HepG2 (cell line): ENCODE measurements around the gene ITGB3. TPM values are rescaled to one million over a fixed set of nuclear protein-coding genes. Genes with fewer than 3 reads are reported as not detected.

Experiments
- ARNT ChIP-seq: fragments of 450-650 bp; IDR thresholded peaks from 2 replicates; pipeline ENCODE4 v1.6.1; 2017
- ELF3 ChIP-seq: IDR thresholded peaks from 2 replicates; pipeline ENCODE4 v1.6.1; 2016; ENCODE audit warnings: missing genetic modification reagents, missing compliant biosample characterization
- KLF16 ChIP-seq, 2 experiments: sonication (generic) in 1 of 2; formaldehyde crosslinking in 1 of 2; IDR thresholded peaks; 2 replicates each; pipeline versions ENCODE4 v1.6.1 to v1.8.0; 2016 to 2023; ENCODE audit warnings: missing genetic modification reagents in 2 of 2, missing compliant biosample characterization in 1 of 2
- KLF6 ChIP-seq: IDR thresholded peaks from 2 replicates; pipeline ENCODE4 v1.8.0; 2016; ENCODE audit warnings: missing biosample characterization, missing genetic modification reagents
- RAD21 ChIP-seq: fragments of 450-650 bp; formaldehyde crosslinking; IDR thresholded peaks from 2 replicates; pipeline ENCODE4 v1.5.0; 2020; ENCODE audit warnings: mild to moderate bottlenecking
- SAP130 ChIP-seq: IDR thresholded peaks from 2 replicates; pipeline ENCODE4 v1.6.1; 2016; ENCODE audit warnings: low read depth
- SMAD3 ChIP-seq: sonication (generic); formaldehyde crosslinking; IDR thresholded peaks from 2 replicates; pipeline ENCODE4 v1.4.0; 2020; ENCODE audit warnings: missing genetic modification reagents
- SMAD9 ChIP-seq: sonication (generic); formaldehyde crosslinking; IDR thresholded peaks from 2 replicates; pipeline ENCODE4 v1.5.1; 2020; ENCODE audit warnings: mild to moderate bottlenecking, missing genetic modification reagents
- SP2 ChIP-seq: sonication (generic); formaldehyde crosslinking; IDR thresholded peaks from 2 replicates; pipeline ENCODE4 v1.5.1; 2020; ENCODE audit warnings: mild to moderate bottlenecking, missing genetic modification reagents
- THAP11 ChIP-seq: IDR thresholded peaks from 2 replicates; pipeline ENCODE4 v1.6.1; 2016; ENCODE audit warnings: missing biosample characterization, missing genetic modification reagents
- XRCC5 ChIP-seq: fragments of 200-400 bp; formaldehyde crosslinking; optimal IDR thresholded peaks from 2 replicates; pipeline ENCODE3; 2017; ENCODE audit warnings: mild to moderate bottlenecking, low read length
- ZNF121 ChIP-seq: sonication (generic); formaldehyde crosslinking; IDR thresholded peaks from 2 replicates; pipeline ENCODE4 v1.5.0; 2020; ENCODE audit warnings: mild to moderate bottlenecking, missing genetic modification reagents
- ZNF17 ChIP-seq: sonication (generic); formaldehyde crosslinking; IDR thresholded peaks from 2 replicates; pipeline ENCODE4 v1.5.0; 2020; ENCODE audit warnings: mild to moderate bottlenecking, missing genetic modification reagents
- polyA plus RNA-seq, 8 experiments: library from polyadenylated mRNA; depleted of rRNA in 3 of 8; stranded (reverse) in 7 of 8; unstranded in 1 of 8; fragments of >200 nt; fragmentation: Illumina TruSeq in 4 of 8; extraction: Trizol in 4 of 8; gene quantifications; 2 replicates each; pipeline versions ENCODE4 v1.2.1 to v1.2.3, GENCODE V29; 2011 to 2016; ENCODE audit warnings: low read depth in 4 of 8, missing spikeins in 1 of 8, mixed read lengths in 1 of 8; ENCODE audit not compliant: insufficient read depth in 1 of 8
- total RNA-seq, 5 experiments: library from RNA; depleted of rRNA; stranded (reverse); fragments of >200 nt; fragmentation: Illumina TruSeq; extraction: Trizol; gene quantifications; 2 replicates each; pipeline ENCODE4 v1.2.3, GENCODE V29; 2016; ENCODE audit warnings: low read depth in 1 of 5
- TF ChIP-seq, protein P1 (sequence below): sonication (generic); formaldehyde crosslinking; IDR thresholded peaks from 2 replicates; pipeline ENCODE4 v1.5.0; 2020; ENCODE audit warnings: mild to moderate bottlenecking, missing genetic modification reagents, moderate library complexity
- TF ChIP-seq, protein P2 (sequence below): sonication (generic); formaldehyde crosslinking; IDR thresholded peaks from 2 replicates; pipeline ENCODE4 v1.4.0; 2020; ENCODE audit warnings: mild to moderate bottlenecking, missing genetic modification reagents, borderline replicate concordance
- TF ChIP-seq, protein P3 (sequence below): sonication (generic); formaldehyde crosslinking; IDR thresholded peaks from 2 replicates; pipeline ENCODE4 v1.8.1; 2023; ENCODE audit warnings: mild to moderate bottlenecking, moderate library complexity, missing genetic modification reagents
- TF ChIP-seq, protein P4 (sequence below): sonication (generic); formaldehyde crosslinking; IDR thresholded peaks from 2 replicates; pipeline ENCODE4 v1.4.0; 2020; ENCODE audit warnings: missing genetic modification reagents, borderline replicate concordance
- TF ChIP-seq, protein P5 (sequence below): sonication (generic); formaldehyde crosslinking; IDR thresholded peaks from 2 replicates; pipeline ENCODE4 v1.8.0; 2022; ENCODE audit warnings: low read depth, missing genetic modification reagents

ITGB3 gene
- total and polyA plus RNA-seq, 2 of the 13 experiments (the other 11 are each of a cell fraction or from before 2014, with no cell fraction given): 0.09 to 0.31 TPM

DNA sequence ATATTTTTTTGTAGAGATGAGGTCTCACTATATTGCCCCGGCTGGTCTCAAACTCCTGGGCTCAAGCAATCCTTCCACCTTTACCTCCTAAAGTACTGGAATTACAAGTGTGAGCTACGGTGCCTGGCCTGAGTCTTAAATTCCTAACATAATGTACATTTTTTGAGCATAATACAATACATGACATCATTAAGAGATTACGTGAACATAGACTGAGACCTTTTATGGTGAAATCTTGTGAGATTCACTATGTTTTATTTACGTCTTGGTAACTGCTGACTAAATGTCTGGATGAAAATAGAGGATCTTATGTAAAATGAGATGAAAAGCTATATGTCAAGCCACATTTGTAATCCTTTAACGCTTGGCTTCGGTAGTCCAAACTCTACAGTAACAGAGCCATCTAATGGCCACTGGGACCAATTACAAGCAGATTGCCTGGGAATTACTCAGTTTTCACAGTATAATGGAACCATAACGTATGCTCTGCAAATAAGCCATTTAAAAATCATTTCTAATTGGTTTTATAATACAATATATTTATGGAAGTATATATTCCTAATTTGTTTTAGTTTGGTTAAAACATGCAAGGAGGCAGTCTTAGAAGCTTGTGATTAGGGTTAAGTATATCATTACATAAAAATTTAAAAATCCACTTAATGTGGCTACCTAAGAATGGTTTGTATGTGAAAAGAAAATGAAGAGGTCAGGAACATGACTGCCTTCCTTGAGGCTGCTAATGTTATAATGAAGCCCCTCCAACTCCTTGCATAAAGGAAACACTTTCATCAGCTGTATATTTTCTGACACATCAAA is 62.0 kb downstream of the ITGB3 start (continued):
- TF ChIP-seq, protein P1, sequence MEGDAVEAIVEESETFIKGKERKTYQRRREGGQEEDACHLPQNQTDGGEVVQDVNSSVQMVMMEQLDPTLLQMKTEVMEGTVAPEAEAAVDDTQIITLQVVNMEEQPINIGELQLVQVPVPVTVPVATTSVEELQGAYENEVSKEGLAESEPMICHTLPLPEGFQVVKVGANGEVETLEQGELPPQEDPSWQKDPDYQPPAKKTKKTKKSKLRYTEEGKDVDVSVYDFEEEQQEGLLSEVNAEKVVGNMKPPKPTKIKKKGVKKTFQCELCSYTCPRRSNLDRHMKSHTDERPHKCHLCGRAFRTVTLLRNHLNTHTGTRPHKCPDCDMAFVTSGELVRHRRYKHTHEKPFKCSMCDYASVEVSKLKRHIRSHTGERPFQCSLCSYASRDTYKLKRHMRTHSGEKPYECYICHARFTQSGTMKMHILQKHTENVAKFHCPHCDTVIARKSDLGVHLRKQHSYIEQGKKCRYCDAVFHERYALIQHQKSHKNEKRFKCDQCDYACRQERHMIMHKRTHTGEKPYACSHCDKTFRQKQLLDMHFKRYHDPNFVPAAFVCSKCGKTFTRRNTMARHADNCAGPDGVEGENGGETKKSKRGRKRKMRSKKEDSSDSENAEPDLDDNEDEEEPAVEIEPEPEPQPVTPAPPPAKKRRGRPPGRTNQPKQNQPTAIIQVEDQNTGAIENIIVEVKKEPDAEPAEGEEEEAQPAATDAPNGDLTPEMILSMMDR: peak; percentile 90
- TF ChIP-seq SAP130: peak; percentile 38; the same call in 1 of the 2 replicates
- TF ChIP-seq SMAD3 (CRISPR knock-in tag): peak; percentile 63; the same call in 1 of the 2 replicates
- TF ChIP-seq, protein P2, sequence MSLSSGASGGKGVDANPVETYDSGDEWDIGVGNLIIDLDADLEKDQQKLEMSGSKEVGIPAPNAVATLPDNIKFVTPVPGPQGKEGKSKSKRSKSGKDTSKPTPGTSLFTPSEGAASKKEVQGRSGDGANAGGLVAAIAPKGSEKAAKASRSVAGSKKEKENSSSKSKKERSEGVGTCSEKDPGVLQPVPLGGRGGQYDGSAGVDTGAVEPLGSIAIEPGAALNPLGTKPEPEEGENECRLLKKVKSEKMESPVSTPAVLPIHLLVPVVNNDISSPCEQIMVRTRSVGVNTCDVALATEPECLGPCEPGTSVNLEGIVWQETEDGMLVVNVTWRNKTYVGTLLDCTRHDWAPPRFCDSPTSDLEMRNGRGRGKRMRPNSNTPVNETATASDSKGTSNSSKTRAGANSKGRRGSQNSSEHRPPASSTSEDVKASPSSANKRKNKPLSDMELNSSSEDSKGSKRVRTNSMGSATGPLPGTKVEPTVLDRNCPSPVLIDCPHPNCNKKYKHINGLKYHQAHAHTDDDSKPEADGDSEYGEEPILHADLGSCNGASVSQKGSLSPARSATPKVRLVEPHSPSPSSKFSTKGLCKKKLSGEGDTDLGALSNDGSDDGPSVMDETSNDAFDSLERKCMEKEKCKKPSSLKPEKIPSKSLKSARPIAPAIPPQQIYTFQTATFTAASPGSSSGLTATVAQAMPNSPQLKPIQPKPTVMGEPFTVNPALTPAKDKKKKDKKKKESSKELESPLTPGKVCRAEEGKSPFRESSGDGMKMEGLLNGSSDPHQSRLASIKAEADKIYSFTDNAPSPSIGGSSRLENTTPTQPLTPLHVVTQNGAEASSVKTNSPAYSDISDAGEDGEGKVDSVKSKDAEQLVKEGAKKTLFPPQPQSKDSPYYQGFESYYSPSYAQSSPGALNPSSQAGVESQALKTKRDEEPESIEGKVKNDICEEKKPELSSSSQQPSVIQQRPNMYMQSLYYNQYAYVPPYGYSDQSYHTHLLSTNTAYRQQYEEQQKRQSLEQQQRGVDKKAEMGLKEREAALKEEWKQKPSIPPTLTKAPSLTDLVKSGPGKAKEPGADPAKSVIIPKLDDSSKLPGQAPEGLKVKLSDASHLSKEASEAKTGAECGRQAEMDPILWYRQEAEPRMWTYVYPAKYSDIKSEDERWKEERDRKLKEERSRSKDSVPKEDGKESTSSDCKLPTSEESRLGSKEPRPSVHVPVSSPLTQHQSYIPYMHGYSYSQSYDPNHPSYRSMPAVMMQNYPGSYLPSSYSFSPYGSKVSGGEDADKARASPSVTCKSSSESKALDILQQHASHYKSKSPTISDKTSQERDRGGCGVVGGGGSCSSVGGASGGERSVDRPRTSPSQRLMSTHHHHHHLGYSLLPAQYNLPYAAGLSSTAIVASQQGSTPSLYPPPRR (CRISPR knock-in tag): no peak
- 0 out of 2 replicates have a peak, but pooled peaks have one; percentile 15 for TF ChIP-seq ELF3
- TF ChIP-seq ZNF121 (CRISPR knock-in tag): no peak
- TF ChIP-seq RAD21: peak; percentile 85
- TF ChIP-seq KLF16 (CRISPR knock-in tag; IDR thresholded peaks at IDR 0.05): peak in 1 of 2 experiments; percentile 45; a peak in 1 of 4 replicates
- TF ChIP-seq, protein P3, sequence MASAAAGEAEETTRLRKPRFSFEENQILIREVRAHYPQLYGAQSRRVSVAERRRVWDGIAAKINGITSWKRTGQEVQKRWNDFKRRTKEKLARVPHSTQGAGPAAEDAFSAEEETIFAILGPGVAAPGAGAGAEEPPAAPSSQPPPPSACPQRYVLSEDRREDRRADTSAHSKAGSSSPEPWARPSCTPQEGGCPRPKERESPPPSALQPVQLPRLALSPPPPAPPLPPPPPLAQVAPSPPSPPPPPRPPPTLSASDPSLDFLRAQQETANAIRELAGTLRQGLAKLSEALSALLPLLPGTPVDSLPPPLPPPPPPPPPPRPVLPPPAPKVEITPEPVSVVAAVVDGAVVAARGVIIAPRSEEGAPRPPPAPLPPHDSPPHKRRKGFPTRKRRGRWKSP (CRISPR knock-in tag): no peak; the same call in 1 of the 2 replicates
- 0 out of 2 replicates have a peak, but pooled peaks have one; percentile 30 for TF ChIP-seq THAP11 (CRISPR knock-in tag)
- TF ChIP-seq, protein P4, sequence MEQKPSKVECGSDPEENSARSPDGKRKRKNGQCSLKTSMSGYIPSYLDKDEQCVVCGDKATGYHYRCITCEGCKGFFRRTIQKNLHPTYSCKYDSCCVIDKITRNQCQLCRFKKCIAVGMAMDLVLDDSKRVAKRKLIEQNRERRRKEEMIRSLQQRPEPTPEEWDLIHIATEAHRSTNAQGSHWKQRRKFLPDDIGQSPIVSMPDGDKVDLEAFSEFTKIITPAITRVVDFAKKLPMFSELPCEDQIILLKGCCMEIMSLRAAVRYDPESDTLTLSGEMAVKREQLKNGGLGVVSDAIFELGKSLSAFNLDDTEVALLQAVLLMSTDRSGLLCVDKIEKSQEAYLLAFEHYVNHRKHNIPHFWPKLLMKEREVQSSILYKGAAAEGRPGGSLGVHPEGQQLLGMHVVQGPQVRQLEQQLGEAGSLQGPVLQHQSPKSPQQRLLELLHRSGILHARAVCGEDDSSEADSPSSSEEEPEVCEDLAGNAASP (CRISPR knock-in tag): 0 out of 2 replicates have a peak, but pooled peaks have one; percentile 25
- TF ChIP-seq SMAD9 (CRISPR knock-in tag): no peak
- no peak for TF ChIP-seq ZNF17 (CRISPR knock-in tag)
- no peak for TF ChIP-seq ARNT
- no peak for TF ChIP-seq SP2 (CRISPR knock-in tag)
- TF ChIP-seq, protein P5, sequence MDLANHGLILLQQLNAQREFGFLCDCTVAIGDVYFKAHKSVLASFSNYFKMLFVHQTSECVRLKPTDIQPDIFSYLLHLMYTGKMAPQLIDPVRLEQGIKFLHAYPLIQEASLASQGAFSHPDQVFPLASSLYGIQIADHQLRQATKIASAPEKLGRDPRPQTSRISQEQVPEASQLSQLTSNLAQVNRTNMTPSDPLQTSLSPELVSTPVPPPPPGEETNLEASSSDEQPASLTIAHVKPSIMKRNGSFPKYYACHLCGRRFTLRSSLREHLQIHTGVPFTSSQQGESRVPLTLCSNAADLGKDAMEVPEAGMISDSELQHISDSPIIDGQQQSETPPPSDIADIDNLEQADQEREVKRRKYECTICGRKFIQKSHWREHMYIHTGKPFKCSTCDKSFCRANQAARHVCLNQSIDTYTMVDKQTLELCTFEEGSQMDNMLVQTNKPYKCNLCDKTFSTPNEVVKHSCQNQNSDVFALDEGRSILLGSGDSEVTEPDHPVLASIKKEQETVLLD (CRISPR knock-in tag): no peak
- TF ChIP-seq KLF6: 0 out of 2 replicates have a peak, but pooled peaks have one; percentile 52
- TF ChIP-seq XRCC5: no peak
